GM18526 (cell line): ENCODE data around the gene B9D1.

Experiments used
- POLR2A ChIP-seq: IDR thresholded peaks from 3 replicates; pipeline ENCODE4 v1.6.1; 2011; ENCODE audit not compliant: insufficient read length; ENCODE audit errors: extremely low read depth

B9D1 gene

GRCh38 chr17:19382531-19383444, 20.3 kb upstream of the B9D1 start:
- TF ChIP-seq POLR2A = no peak

DNA sequence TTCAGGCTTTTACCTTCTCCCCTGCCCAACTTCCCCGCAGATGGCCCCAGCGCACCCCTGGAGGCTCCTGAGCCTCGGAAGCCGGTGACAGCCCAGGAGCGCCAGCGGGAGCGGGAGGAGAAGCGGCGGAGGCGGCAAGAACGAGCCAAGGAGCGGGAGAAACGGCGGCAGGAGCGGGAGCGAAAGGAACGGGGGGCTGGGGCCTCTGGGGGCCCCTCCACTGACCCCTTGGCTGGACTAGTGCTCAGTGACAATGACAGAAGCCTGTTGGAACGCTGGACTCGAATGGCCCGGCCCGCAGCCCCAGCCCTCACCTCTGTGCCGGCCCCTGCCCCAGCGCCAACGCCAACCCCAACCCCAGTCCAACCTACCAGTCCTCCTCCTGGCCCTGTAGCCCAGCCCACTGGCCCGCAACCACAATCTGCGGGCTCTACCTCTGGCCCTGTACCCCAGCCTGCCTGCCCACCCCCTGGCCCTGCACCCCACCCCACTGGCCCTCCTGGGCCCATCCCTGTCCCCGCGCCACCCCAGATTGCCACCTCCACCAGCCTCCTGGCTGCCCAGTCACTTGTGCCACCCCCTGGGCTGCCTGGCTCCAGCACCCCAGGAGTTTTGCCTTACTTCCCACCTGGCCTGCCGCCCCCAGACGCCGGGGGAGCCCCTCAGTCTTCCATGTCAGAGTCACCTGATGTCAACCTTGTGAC, 19.4 kb upstream of the B9D1 start:
- TF ChIP-seq POLR2A = no peak

DNA sequence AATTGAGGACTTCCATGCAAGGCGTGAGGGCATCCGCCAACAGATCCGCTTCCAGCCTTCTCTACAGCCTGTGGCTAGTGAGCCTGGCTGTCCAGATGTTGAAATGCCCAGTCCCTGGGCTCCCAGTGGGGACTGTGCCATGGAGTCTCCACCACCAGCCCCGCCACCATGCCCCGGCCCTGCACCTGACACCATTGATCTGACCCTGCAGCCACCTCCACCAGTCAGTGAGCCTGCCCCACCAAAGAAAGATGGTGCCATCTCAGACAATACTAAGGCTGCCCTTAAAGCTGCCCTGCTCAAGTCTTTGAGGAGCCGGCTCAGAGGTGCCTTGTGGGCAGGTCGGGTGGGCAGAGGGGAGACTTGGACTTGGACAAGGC, 18.8 kb upstream of the B9D1 start:
- no peak for TF ChIP-seq POLR2A

DNA sequence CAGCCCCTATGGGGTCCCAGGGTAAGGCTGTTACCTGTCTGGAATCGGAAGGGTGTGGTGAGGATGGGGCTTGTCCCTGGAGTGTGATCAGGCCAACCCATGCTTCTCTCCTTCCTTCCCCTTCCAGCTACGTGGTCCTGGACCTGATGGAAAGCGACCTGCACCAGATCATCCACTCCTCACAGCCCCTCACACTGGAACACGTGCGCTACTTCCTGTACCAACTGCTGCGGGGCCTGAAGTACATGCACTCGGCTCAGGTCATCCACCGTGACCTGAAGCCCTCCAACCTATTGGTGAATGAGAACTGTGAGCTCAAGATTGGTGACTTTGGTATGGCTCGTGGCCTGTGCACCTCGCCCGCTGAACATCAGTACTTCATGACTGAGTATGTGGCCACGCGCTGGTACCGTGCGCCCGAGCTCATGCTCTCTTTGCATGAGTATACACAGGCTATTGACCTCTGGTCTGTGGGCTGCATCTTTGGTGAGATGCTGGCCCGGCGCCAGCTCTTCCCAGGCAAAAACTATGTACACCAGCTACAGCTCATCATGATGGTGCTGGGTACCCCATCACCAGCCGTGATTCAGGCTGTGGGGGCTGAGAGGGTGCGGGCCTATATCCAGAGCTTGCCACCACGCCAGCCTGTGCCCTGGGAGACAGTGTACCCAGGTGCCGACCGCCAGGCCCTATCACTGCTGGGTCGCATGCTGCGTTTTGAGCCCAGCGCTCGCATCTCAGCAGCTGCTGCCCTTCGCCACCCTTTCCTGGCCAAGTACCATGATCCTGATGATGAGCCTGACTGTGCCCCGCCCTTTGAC, 18.2 kb upstream of the B9D1 start:
- no peak for TF ChIP-seq POLR2A

GRCh38 chr17:19379361-19380065, 17.0 kb upstream of the B9D1 start:
- TF ChIP-seq POLR2A = no peak

GRCh38 chr17:19378416-19379360, 16.2 kb upstream of the B9D1 start, which contains the start of gene MAPK7:
Gene MAPK7 (plus strand): TSS chr17:19378498. CDS start chr17:19378901, 403 bp downstream.
- no peak for TF ChIP-seq POLR2A

GRCh38 chr17:19377602-19378415, 15.3 kb upstream of the B9D1 start:
- TF ChIP-seq POLR2A = peak; percentile 68

- TF ChIP-seq POLR2A = no peak
These were observed 14.3 kb upstream of the B9D1 start for GRCh38 chr17:19376811-19377210.

GRCh38 chr17:19375732-19376131, 13.2 kb upstream of the B9D1 start:
- TF ChIP-seq POLR2A = no peak

GRCh38 chr17:19374136-19374535, 11.6 kb upstream of the B9D1 start:
- no peak for TF ChIP-seq POLR2A

- TF ChIP-seq POLR2A = no peak
These were observed 10.5 kb upstream of the B9D1 start for GRCh38 chr17:19372866-19373504.

GRCh38 chr17:19372439-19372838, 9.9 kb upstream of the B9D1 start:
- no peak for TF ChIP-seq POLR2A

DNA sequence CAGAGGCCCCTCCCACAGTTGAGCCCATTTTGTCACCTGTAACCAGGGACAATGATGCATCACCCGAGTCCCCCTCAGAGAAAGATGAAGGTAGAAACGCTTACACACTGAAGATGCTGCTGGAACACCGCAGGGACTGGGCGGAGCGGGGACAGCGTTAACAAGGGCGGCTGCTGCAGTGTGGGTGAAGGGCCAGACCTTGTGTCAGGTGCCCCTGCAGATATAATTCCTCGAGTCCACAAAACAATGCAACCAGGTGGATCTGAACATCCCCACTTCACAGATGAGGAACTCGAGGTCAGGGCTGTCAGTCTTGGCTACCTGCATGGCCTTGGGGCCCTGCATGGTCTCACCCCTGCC, 9.5 kb upstream of the B9D1 start:
- no peak for TF ChIP-seq POLR2A
